ENCODE results near the gene RPL32. TPM values are rescaled to one million over a fixed set of nuclear protein-coding genes. Genes with fewer than 3 reads are reported as not detected.
A peak's percentile ranks its signal among the peaks of the same experiment; 100 is the strongest.

RPL32 gene
- total and polyA plus RNA-seq, 9 of the 15 experiments (the other 6 are each of a cell fraction or from before 2014, with no cell fraction given) = 2,738 to 6,200 (median 4,286) TPM

DNA sequence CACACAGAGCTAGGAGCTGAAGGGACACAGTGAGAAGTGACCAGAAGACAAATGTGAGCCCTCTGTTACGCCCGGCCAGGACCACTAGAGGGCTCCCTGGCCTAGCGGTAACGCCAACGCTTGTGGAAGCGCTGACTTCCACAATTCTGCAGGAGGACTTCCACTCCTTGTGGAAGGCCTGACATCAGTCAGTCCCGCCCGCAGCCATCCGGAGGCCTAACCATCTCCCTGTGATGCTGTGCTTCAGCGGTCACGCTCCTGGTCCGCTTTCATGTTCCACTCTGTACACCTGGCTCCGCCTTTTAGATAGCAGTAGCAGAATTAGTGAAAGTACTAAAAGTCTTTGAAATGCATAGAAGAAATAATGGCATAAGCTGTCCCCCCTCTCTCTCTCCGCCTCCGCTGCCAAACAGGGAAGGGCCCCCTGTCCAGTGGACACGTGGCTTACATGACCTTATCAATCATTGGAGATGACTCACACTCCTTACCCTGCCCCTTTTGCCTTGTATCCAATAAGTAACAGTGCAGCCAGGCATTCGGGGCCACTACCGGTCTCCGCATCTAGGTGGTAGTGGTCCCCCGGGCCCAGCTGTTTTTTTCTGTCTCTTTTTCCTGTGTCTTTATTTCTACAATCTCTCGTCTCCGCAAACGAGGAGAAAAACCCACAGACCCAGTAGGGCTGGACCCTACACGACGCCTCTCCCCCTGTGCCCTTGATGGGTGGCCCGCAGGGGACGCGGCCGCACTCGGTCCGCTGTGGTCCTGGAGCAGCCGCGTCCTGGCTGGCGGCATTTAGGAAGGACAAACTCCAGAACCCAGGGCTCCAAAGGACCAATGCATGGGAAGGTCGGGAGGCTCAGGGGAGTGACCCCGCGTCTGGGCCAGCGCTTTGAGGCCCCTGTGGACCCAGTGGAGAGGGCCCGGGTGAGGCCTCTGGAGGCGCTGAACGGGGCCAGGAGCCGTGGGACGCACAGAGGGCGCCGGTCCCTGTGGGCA lies 27.0 kb upstream of the RPL32 start (continued):
- TF ChIP-seq ZNF140 (CRISPR knock-in tag; IDR thresholded peaks at IDR 0.05) = no peak
- TF ChIP-seq SMARCA4 (IDR thresholded peaks at IDR 0.05) = peak; percentile 85; the same call in 1 of the 2 replicates
- peak; percentile 73 for TF ChIP-seq SMAD4 (CRISPR knock-in tag; conservative IDR thresholded peaks at IDR 0.05)
- TF ChIP-seq DACH1 (IDR thresholded peaks at IDR 0.05; ENCODE audit: partially characterized antibody) = peak; percentile 49
- TF ChIP-seq BRD9 (IDR thresholded peaks at IDR 0.05; ENCODE audit: low read depth, partially characterized antibody) = peak; percentile 87
- TF ChIP-seq NCOA6 (IDR thresholded peaks at IDR 0.05) = no peak
- peak; percentile 74 for TF ChIP-seq ETV5 (CRISPR knock-in tag; IDR thresholded peaks at IDR 0.05; ENCODE audit: low read depth)
- TF ChIP-seq EP300 (IDR thresholded peaks at IDR 0.05; ENCODE audit: low read length) = peak; percentile 45
- peak in 1 of 2 experiments; percentile 94; a peak in 2 of 4 replicates for TF ChIP-seq HDAC1 (IDR thresholded peaks at IDR 0.05)
- TF ChIP-seq KDM5B (IDR thresholded peaks at IDR 0.05; ENCODE audit: insufficient replicate concordance, low read depth, low read length) = peak; percentile 86
- peak; percentile 68; the same call in 1 of the 2 replicates for TF ChIP-seq STAG1 (CRISPR knock-in tag; IDR thresholded peaks at IDR 0.05; ENCODE audit: borderline replicate concordance)
- no peak for TF ChIP-seq FOXM1 (IDR thresholded peaks at IDR 0.05; ENCODE audit: low read depth)
- TF ChIP-seq FOXM1 (CRISPR knock-in tag; IDR thresholded peaks at IDR 0.05; ENCODE audit: low read depth) = peak; percentile 82; the same call in 1 of the 2 replicates
- TF ChIP-seq SP1 (CRISPR knock-in tag; IDR thresholded peaks at IDR 0.05) = peak; percentile 89
- TF ChIP-seq, protein P1, sequence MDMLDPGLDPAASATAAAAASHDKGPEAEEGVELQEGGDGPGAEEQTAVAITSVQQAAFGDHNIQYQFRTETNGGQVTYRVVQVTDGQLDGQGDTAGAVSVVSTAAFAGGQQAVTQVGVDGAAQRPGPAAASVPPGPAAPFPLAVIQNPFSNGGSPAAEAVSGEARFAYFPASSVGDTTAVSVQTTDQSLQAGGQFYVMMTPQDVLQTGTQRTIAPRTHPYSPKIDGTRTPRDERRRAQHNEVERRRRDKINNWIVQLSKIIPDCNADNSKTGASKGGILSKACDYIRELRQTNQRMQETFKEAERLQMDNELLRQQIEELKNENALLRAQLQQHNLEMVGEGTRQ (CRISPR knock-in tag; IDR thresholded peaks at IDR 0.05) = peak; percentile 85
- TF ChIP-seq ZNF263 (CRISPR knock-in tag; IDR thresholded peaks at IDR 0.05; ENCODE audit: borderline replicate concordance) = peak; percentile 72; the same call in 1 of the 2 replicates
- TF ChIP-seq ZNF316 (IDR thresholded peaks at IDR 0.05) = 0 out of 2 replicates have a peak, but pooled peaks have one; percentile 33
- peak; percentile 84 for TF ChIP-seq MYC (IDR thresholded peaks at IDR 0.05; ENCODE audit: low read depth, low read length)
- TF ChIP-seq MYC (CRISPR knock-in tag; IDR thresholded peaks at IDR 0.05; ENCODE audit: borderline replicate concordance, low read depth) = no peak
- TF ChIP-seq ZEB2 (IDR thresholded peaks at IDR 0.05) = peak; percentile 78
- no peak; the same call in none of the 2 replicates for TF ChIP-seq TOE1 (IDR thresholded peaks at IDR 0.05; ENCODE audit: borderline replicate concordance)
- TF ChIP-seq TOE1 (CRISPR knock-in tag; IDR thresholded peaks at IDR 0.05; ENCODE audit: borderline replicate concordance, low read depth) = peak; percentile 73; the same call in 1 of the 2 replicates
- TF ChIP-seq RBFOX2 (IDR thresholded peaks at IDR 0.05; ENCODE audit: low read depth, low read length) = peak; percentile 86
- TF ChIP-seq, protein P2, sequence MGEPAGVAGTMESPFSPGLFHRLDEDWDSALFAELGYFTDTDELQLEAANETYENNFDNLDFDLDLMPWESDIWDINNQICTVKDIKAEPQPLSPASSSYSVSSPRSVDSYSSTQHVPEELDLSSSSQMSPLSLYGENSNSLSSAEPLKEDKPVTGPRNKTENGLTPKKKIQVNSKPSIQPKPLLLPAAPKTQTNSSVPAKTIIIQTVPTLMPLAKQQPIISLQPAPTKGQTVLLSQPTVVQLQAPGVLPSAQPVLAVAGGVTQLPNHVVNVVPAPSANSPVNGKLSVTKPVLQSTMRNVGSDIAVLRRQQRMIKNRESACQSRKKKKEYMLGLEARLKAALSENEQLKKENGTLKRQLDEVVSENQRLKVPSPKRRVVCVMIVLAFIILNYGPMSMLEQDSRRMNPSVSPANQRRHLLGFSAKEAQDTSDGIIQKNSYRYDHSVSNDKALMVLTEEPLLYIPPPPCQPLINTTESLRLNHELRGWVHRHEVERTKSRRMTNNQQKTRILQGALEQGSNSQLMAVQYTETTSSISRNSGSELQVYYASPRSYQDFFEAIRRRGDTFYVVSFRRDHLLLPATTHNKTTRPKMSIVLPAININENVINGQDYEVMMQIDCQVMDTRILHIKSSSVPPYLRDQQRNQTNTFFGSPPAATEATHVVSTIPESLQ (CRISPR knock-in tag; IDR thresholded peaks at IDR 0.05) = peak; percentile 89
- TF ChIP-seq SOX6 (IDR thresholded peaks at IDR 0.05) = peak; percentile 66
